HUES48 (cell line): ENCODE measurements around the gene GGTLC2.
"Not testable (repeated sequence)": the region's sequence is repeated elsewhere in the genome, so short reads cannot be mapped to it uniquely, and the experiment has no call there.

Source experiments
- H3K27ac ChIP-seq: one replicate; pipeline ENCODE4 v1.7.0; 2013; ENCODE audit warnings: low read depth, low read length, inconsistent platforms
- H3K27me3 ChIP-seq: 2 replicates; pipeline ENCODE4 v1.6.1; 2013; ENCODE audit warnings: mild to moderate bottlenecking, low read length; ENCODE audit not compliant: control insufficient read depth, insufficient read depth
- H3K36me3 ChIP-seq: 2 replicates; pipeline ENCODE4 v1.6.1; 2013; ENCODE audit warnings: low read length; ENCODE audit not compliant: control insufficient read depth, insufficient read depth
- H3K4me1 ChIP-seq: 2 replicates; pipeline ENCODE4 v1.6.1; 2013; ENCODE audit warnings: mild to moderate bottlenecking, low read length; ENCODE audit not compliant: control insufficient read depth, insufficient read depth
- H3K4me3 ChIP-seq: 2 replicates; pipeline ENCODE4 v1.5.1; 2013; ENCODE audit warnings: mild to moderate bottlenecking, low read depth, low read length
- H3K9ac ChIP-seq: 2 replicates; pipeline ENCODE4 v1.6.1; 2013; ENCODE audit warnings: mild to moderate bottlenecking, low read depth, low read length, moderate library complexity
- H3K9me3 ChIP-seq: 2 replicates; pipeline ENCODE4 v1.6.1; 2013; ENCODE audit warnings: low read length; ENCODE audit not compliant: control insufficient read depth, insufficient read depth

The GGTLC2 gene

DNA sequence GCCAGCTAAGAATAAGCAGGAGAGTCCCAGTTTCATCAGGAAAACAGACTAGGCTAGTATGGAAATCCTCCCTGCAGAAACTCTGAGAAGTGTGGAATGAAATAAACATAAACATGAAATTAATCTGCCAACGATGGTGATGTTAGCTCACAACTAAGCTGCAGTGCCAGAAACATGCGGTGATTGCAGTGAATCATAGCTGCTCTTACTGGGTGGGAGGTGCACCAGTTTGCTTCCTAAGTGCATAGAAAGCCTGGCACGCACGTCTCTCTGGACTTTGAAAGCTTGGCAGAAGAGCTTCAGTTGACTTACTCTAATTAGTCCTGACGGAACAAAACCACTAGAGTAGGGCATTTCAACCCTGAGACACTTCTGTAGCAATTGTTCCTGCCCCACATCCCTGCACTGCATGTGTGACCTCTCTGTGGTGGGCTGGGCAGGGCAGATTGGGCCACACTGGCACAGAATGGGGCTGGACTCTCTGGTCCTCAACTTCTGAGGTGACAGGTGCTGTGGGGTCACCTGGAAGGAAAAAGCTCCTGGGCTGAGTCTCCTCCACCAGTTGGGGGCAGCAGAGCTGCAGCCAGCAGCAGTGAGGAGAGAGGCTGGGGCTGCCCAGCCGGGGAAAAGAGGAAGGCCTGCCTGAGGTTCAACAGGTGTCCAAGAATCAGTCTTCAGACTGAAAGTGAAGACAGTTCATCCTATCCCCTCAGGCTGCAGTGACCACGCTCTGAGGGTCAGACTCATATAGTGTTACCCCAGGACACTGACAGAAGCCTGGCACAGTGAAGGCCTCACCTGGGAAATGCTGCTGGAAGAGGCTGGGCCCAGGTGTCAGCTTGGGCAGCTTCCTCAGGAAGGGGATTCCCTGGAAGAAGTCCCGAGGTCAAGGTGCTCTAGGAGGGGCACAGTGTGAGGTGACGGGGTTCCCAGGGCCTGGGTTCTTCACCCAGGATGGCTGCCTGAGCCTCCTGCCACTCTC, 40.5 kb downstream of the GGTLC2 start:
- H3K4me1 ChIP-seq: no peaks in the 10 kb centered on the region
- peaks cover 57% of the 10 kb centered on the region for H3K27me3 ChIP-seq
- no peak overlapping the region for H3K27ac ChIP-seq
- H3K36me3 ChIP-seq: no peaks in the 10 kb centered on the region
- no peak overlapping the region for H3K4me3 ChIP-seq
- no peaks in the 10 kb centered on the region for H3K9me3 ChIP-seq
- no peak overlapping the region for H3K9ac ChIP-seq

DNA sequence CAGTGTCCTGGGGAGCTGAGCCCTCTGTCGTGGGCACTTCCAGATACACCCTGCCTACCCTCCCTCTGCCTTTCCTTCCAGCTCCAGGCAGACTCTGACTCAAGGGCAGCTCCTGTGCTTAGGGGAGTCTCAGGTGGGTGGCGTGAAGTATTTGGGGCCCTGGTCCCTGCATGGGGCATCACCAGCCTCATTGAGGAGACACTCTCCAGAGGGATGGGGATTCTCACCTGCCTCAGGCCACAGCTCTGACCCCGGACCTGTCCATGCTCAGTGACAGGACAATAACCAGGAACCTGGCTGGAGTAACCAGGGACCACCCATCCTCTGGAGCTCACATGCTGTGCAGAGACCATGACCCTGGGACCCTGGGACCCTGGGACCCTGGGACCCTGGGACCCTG, 41.2 kb downstream of the GGTLC2 start:
- H3K4me3 ChIP-seq: no peak overlapping the region
- no peaks in the 10 kb centered on the region for H3K4me1 ChIP-seq
- H3K9ac ChIP-seq: no peak overlapping the region
- peaks cover 56% of the 10 kb centered on the region for H3K27me3 ChIP-seq
- H3K27ac ChIP-seq: no peak overlapping the region
- no peaks in the 10 kb centered on the region for H3K36me3 ChIP-seq
- no peaks in the 10 kb centered on the region for H3K9me3 ChIP-seq

DNA sequence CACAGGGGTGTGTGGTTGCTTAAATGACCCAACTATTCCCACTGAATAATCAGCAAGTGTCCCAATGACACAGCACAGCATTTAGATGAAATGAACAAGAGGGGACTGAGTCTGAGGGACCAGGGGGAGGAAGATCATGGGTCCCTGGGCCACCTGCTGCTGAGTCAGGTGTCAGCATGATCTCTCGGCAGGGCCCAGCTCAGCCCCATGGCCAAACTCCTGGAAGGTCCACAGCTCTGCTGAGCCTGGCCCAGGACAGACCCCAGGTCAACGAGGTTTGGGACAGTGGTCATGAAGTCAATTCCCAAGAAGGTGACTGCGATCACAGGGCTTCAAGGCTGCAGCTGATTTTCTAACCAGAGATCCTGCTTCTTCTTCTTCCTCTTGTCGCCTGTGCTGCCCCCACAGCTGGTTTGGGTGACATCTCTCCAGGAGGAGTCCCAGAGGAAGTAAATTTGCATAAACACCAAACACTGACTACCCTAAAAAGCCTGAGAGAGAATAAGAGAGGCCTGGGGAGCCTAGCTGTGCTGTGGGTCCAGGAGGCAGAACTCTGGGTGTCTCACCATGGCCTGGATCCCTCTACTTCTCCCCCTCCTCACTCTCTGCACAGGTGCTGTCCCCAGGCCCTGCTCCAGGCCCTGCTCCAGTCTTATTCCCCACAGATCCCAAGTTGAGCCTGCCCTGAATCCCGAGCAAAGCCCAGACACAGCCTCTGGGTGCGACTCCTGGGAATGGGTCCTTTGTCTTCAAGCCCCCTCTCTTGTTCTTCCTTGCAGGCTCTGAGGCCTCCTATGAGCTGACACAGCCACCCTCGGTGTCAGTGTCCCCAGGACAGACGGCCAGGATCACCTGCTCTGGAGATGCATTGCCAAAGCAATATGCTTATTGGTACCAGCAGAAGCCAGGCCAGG, 42.0 kb downstream of the GGTLC2 start:
- not testable (repeated sequence) for H3K4me3 ChIP-seq, H3K9ac ChIP-seq, H3K9me3 ChIP-seq, H3K27ac ChIP-seq, H3K36me3 ChIP-seq, H3K4me1 ChIP-seq
- H3K27me3 ChIP-seq: peaks cover 56% of the 10 kb centered on the region

DNA sequence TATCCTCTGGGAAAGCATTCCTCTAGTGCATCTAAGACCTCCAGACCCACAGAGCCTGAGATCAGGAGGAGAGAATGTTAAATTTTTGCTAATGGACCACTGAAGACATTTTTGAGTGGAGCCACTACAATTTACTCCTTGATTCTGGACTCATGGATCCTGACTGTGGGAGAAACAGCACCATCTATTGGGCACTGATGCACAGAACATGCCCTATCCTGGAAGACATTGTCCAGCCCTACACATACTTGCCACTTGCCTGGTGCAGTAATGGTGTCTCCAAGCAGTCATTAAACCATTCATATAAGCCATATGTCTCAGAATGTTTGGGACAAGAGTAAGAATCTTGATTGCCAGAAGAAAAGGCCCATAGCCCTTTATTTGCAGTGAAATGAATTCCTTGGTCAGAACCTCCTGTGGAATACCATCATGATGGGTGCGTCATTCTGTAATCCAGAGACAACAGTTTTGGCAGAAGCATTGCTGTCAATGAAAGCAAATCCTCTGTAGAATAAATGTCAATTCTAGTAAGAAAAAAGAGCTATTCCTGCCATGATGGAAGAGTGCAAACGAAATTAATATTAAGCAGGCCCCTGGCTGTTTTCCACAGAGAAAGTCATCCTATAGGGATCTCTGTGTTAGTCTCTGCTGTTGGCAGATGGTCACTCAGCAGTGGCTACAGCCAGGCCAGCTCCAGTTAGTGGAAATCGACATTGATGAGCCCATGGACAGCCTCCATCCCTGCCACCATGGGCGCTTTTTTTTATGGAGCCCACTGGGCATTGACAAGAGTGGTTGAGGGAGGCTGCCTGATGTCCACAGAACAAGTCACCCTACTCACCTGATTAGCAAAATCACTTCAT, 43.5 kb downstream of the GGTLC2 start:
- Histone ChIP-seq H3K9me3 (no peaks in the 10 kb centered on the region), H3K9ac (no peak overlapping the region), H3K27me3 (peaks cover 61% of the 10 kb centered on the region)

DNA sequence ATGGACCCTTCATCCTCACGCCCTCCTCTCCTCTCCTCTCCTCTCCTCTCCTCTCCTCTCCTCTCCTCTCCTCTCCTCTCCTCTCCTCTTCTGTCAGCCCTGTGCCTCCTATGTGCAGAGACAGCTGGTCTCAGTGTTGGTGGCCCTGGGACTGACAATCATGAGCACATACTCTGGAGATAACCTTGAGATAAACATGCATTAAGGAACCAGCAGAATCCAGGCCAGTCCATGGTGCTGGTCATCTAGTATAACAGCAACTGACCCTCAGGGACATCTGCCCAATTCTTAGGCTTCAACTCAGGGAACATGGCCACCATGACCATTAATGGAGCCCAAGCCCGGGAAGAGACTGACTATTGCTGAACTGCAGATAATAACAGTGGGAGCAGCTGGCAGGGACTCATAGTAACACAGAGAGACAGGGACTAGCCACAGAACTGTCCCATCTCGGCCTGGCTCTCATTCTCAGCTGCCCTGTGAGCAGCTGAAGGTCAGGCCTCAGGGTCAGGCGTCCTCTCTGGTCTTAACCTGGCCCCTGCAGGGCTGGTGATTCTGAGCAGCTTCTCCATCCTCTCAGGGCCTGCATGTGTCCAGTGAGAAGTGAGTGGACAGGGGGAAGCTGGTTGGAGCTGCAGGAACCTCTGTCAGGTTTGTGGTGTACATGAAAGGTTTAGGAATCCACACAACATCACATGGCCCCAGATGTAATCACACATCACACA, 45.4 kb downstream of the GGTLC2 start:
- H3K36me3 ChIP-seq: no peaks in the 10 kb centered on the region
- no peak overlapping the region for H3K4me3 ChIP-seq
- H3K9me3 ChIP-seq: no peaks in the 10 kb centered on the region
- H3K9ac ChIP-seq: no peak overlapping the region
- no peaks in the 10 kb centered on the region for H3K4me1 ChIP-seq
- no peak overlapping the region for H3K27ac ChIP-seq
- peaks cover 70% of the 10 kb centered on the region for H3K27me3 ChIP-seq

More for the DNA sequence above, 43.5 kb downstream of the GGTLC2 start:
- Histone ChIP-seq H3K36me3 (no peaks in the 10 kb centered on the region), H3K4me1 (no peaks in the 10 kb centered on the region), H3K4me3 (no peak overlapping the region), H3K27ac (no peak overlapping the region)

DNA sequence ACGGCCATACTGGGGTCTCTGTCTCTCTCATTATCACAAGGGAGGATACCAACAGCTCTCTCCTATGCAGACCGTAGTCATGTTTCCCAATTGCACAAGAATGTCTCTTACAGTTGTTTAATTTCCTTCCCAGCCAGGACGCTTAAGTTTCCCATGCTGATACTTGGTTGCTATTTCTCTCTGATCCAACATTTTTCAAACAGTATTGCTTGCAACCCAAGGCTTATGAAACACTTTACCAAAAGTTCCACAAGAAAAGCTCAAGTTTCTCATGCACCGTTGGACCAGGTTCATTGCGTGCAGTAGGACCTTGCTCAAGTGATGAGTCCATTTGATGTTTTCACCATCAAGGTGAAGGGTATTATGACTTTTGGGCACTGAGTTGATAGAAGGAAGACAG, 46.6 kb downstream of the GGTLC2 start:
- Histone ChIP-seq H3K27me3 (peaks cover 82% of the 10 kb centered on the region), H3K27ac (no peak overlapping the region), H3K4me3 (no peak overlapping the region), H3K36me3 (no peaks in the 10 kb centered on the region), H3K9ac (no peak overlapping the region), H3K4me1 (no peaks in the 10 kb centered on the region), H3K9me3 (no peaks in the 10 kb centered on the region)

DNA sequence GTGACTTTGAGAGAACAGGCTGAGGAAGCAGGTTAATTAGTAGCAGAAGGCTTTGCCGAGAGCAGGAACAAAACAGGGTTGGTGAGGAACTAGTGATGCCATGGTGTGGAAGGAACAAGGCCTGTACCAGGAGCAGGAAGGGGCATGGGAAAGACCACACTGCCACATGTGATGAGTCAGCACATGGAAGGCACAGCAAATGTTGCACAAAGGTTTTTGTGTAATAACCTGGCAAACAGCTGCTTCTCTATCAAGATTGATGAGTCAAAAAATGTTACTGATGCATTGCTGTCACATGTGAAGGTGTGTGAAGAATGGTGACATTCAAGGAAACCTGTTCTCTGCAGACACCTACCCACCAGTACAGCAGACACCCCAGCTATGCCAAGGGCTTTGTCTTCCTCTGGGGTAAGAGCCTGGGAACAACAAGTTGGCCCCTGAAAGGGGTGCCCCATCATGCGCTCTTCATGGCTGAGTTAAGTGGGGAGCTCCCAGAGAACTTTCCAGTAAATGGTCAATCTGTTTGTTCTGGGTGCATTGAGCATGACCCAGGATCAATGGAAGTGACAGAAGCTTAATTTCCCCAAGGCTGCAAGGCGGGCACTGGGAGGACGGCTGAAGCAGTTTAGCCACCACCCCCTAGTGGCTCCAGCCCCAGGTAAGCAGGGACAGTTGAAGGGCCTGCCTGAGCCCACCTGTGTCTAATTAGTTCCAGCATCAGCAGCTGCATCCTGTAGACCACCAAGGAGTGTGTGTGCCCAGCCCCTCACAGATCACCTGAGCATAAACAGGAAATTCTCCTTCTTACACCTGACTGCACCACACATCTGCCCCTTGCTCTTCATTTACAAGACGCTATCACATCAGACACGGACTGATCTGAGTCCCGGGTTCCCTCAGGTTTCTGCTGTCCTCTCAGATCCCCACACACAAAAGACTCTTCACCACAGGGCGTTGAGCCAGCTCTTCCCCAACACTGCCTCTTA, 47.6 kb downstream of the GGTLC2 start:
- H3K27ac ChIP-seq: no peak overlapping the region
- H3K4me3 ChIP-seq: no peak overlapping the region
- H3K4me1 ChIP-seq: no peaks in the 10 kb centered on the region
- H3K9ac ChIP-seq: no peak overlapping the region
- H3K36me3 ChIP-seq: no peaks in the 10 kb centered on the region
- no peaks in the 10 kb centered on the region for H3K9me3 ChIP-seq
- H3K27me3 ChIP-seq: peaks cover 84% of the 10 kb centered on the region

DNA sequence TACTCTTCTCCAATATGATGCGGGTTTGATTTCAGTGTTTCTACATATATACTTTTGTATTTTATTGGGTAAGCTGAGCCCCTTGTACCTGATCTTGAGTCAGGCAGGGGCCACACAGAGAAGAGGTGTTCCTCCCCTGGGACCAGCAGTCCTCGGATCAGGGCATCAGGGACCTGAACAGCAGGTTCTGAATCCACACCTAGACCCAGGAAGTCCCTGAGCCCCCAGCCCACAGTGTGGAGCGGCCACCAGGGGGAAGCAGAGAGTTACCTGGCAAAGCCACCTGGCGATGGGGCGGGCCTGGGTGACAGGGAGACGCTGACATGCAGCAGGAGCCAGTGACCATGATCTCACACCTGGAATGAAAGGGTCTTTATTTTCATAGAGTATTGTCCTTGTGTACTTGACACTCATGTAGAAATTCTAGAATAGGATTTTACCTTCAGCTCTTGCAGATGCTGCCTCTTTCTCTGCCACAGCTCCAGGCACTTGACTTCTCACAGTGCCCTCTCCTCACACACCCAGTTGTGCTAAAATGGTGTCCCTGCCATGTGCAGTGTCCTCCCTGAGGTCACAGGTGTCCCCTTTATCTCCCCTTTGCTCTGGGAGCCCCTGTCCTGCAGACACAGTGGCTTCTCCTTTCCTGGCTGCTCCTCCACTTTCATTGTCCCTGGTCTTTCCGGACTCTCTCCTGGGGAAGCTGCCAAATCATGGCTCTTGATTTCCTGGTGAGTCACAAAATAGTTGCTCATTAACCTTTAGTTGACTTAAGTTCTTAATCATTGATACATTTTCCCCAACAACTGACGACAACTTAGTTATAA, 48.5 kb downstream of the GGTLC2 start:
- Histone ChIP-seq H3K27ac (no peak overlapping the region), H3K27me3 (peaks cover 79% of the 10 kb centered on the region), H3K4me1 (no peaks in the 10 kb centered on the region), H3K9ac (no peak overlapping the region), H3K36me3 (no peaks in the 10 kb centered on the region), H3K4me3 (no peak overlapping the region), H3K9me3 (no peaks in the 10 kb centered on the region)

DNA sequence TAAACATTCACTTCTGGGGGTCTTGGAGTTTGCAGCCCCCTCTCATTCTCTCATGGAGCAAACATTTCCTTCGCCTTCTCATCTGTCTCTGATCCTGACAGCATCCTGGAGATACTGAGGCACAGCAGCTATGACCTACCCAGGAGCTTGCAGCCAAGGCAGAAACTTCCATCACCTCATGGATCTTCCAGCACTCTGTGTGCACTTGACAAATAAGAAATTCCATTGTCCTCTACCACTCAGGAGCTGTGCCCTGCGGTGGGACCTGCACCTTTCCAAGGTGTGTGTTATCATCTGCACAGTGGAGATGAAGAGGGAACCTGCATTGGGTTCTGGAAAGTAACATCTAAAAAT, 49.1 kb downstream of the GGTLC2 start:
- Histone ChIP-seq H3K4me1 (no peaks in the 10 kb centered on the region), H3K27ac (no peak overlapping the region), H3K9ac (no peak overlapping the region), H3K4me3 (no peak overlapping the region), H3K27me3 (peaks cover 77% of the 10 kb centered on the region), H3K36me3 (no peaks in the 10 kb centered on the region), H3K9me3 (no peaks in the 10 kb centered on the region)
